Measurements from ENCODE around the gene RAB40A. TPM values are rescaled to one million over a fixed set of nuclear protein-coding genes. Genes with fewer than 3 reads are reported as not detected.

Gene RAB40A, protein sequence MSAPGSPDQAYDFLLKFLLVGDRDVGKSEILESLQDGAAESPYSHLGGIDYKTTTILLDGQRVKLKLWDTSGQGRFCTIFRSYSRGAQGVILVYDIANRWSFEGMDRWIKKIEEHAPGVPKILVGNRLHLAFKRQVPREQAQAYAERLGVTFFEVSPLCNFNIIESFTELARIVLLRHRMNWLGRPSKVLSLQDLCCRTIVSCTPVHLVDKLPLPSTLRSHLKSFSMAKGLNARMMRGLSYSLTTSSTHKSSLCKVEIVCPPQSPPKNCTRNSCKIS
- total RNA-seq: 1.2 TPM

DNA sequence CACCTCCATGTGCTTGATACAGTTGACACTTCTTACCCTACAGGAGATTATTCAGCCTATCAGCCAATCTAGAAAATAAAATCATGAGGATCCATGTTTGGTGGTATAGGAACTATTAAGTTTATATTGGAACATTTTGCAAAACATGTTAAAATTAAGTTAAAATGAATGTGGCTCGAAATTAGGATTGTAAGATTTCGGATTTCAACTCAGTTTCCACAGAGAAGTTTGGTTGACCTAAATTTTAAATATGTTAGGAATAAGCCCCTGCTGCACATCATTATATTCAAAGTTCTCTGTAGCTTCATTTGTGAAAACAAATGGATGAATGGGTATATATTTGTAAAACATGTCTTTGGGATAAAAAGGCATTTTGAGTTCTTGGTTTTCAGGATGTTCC is at the start of gene RAB40A:
Gene RAB40A (minus strand): TSS at position 101 of the 400 bp plus-strand sequence. CDS start 18,733 bp downstream, outside the sequence.
- intact Hi-C loops (cut with DNase I): no loop called here
- ATAC-seq: no peak
- no peak for DNase-seq (ENCODE audit: low spot score)

DNA sequence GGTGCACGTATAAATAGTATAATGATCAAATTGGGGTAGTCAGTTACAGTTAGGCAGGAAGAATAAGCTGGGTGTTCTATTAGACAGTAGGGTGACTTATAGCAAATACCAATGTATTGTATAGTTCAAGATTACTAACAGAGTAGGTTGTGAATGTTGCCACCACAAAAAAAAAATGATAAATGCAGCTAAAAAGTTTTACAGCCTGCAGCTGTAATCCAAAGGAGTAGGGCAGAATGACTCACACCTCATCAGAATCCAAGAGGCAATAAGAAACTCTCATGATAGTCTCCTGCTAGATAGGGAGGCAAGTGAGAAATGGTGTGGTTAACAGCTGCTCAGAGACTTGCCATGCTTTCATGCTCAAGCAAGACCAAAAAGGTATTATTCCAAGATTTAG is 46.5 kb upstream of the RAB40A start:
- no peak for ATAC-seq
- no peak for DNase-seq (ENCODE audit: low spot score)
- intact Hi-C loops (cut with DNase I): no loop called here

DNA sequence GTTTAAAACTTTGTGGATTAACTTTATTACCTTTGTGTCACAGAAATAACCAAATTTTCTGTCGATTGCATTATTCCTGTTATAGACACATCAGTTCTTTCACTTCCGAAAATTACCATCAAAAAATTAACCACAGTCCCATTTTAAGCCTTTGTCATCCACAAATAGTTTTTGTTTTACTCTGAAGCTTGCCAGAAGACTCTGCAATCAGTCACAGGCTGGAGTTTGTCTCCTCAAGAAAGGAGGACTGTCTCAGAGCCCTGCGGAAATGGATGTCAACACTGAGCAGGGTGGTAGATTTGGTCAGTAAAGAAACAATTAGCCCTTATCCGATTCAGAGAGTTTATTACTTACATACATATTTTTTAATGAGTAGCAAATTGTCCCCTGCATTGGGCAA is 45.9 kb upstream of the RAB40A start:
- intact Hi-C loops (cut with DNase I): no loop called here
- no peak for ATAC-seq
- no peak for DNase-seq (ENCODE audit: low spot score)

DNA sequence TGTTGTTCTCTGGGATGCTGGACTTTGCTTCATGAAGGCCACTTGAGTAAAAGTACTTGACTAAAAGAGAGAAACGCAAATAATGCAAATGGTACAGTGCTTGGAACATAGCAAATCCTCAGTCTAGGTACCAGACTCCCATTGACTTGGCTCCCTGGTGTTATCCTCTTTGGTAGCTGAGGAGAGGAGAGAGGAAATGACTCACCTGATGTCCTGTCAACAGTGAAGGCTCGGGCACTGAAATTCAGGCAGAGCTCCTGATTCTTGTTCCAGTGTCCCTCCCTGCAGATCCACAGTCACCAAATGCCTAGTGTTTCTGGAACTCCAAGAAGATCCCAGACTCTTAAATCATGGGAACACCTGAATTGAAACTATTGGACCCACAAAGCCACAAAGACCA is 43.5 kb upstream of the RAB40A start:
- intact Hi-C loops (cut with DNase I): no loop called here
- DNase-seq (ENCODE audit: low spot score): no peak
- no peak for ATAC-seq

DNA sequence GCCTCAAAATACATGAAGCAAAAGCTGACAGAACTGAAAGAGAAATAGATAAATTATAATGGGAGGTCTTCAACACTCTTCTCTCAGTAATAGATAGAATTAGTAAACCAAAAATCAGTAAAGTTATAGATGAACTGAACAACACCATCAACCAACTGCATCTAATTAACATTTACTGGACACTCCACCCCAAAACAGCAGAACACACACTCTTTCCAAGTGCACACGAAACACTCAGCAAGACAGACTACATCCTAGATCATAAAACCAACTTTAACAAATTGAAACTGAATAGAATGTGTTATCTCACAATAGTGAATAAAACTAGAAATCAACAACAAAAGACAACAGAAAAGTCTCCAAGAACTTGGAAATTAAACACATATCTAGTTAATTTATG is 41.0 kb upstream of the RAB40A start:
- no peak for ATAC-seq
- intact Hi-C loops (cut with DNase I): no loop called here
- DNase-seq (ENCODE audit: low spot score): no peak

DNA sequence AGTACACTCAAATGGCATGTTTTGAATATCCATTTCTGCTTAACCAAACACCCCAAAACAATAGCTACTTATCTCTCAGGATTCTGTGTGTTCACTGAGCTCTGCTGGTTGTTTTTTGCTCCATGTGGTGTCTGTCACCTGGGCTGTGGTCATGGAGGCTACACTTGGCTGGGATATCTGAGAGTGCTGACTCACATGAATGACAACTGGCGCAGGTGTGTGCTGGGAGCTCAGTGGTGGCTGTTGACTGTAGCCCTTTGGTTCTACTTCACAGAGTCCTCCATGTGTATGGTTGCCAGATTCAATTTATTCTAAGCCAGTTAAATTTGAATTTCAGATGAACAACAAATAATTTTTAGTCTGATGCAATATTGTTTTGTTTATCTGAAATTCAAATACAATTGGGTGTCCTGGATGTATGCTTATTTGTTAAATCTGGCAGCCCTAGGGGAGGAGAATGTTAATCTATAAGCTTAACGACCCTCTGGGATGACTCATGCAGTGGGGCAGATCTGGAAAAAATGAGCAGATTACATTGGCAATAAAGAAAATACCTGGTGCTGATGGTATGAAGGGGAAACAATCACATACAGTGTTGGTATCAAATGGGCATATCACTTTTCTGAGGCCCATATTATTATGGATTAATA is 37.8 kb upstream of the RAB40A start:
- ATAC-seq (no peak), DNase-seq (ENCODE audit: low spot score) (no peak)
- intact Hi-C loops (cut with DNase I): no loop called here

DNA sequence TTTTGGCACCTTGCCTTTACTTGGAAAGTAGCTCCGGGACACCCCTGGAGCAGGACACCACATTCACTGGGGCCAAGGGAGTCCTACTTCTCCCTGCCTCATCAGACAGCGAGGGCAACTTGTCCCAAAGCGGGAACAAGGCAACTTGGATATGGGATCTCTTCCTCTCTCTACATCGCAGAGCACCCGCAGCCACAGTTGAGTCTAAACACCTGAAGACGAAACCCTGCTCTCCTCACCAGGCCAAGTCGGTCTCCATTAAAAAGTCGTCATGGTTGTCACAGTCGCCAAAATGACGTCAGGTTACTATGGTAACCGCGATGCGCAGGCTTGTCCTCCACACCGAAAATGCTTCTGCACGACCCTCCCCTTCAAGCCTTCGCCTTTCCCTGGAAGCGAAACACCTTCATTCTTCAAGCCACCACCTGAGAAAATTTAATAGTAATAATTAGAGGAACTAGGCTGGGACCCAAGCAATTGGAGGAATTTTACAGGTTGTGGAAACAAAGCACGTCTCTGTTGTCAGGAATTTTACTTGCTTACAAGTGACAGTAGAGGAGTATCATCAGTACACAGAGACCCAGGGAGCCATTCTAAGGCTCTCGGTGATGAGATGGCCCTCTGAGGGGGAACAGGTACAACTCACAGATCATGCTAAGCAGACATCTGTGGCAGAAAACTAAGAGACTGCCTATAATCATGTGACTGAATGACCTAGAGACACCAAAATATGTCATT is 35.6 kb upstream of the RAB40A start:
- intact Hi-C loops (cut with DNase I): no loop called here
- DNase-seq (ENCODE audit: low spot score) (peak; percentile 66), ATAC-seq (peak; percentile 71)

DNA sequence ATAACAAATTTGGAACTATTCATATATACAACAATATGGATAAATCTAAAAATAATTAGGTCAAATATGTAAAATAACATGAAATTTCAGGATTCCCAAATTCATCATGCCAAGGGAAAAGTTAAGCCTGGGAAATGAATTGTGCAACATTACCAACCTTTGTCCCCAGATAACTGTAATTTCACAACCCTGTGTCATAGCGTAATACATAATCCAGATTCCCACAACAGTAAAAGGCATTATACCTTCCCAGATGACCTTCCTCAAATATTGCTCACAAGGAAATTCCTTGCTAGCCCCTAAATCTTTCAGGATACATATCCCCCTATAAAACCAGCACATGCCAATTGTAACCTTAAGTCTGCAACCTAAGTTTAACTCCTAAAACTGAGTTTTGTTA is 32.9 kb upstream of the RAB40A start:
- no peak for DNase-seq (ENCODE audit: low spot score)
- intact Hi-C loops (cut with DNase I): no loop called here
- no peak for ATAC-seq

DNA sequence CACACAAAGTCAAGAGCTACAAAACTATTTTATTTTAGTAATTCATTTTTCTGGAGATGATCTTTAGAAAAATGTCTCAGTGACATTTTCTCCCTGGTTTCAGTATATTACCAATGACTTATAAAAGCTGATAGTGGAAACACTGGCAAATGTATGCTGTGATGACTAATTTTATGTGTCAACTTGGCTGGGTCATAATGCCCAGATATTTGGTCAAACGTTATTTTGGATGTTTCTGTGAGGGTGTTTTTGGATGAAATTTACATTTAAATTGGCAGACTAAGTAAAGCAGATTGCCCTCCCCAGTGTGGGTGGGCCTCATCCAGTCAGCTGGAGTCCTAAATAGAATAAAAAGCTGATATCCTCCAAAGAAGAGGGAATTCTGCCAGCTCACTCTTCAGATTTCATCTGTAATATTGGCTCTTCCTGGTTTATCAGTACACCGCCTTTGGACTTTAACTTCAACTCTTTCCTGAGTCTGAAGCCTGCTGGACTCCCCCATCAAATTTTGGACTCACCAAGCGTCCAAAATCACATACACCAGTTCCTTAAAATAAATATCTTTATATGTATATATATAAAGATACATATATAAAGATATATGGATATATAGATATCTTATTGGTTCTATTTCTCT is 31.2 kb upstream of the RAB40A start:
- DNase-seq (ENCODE audit: low spot score): no peak
- intact Hi-C loops (cut with DNase I): no loop called here
- no peak for ATAC-seq

DNA sequence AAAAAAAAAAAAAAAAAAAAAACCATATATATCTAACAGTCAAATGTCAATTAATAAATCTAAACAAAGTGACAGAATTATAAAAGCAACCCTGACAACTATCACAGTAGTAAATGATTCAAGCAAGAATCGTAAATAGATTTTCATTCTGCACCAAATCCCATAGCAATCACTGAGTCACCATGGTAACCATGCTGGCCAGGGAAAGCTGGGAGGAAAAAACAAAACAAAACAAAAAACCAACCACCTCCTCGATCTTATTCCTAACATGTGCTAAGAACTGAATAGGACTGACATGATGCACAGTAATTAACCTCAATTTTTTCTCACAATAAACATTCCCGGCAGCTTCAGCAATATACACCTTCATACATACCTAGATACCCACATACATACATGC is 30.6 kb upstream of the RAB40A start:
- no peak for ATAC-seq
- intact Hi-C loops (cut with DNase I): no loop called here
- no peak for DNase-seq (ENCODE audit: low spot score)

DNA sequence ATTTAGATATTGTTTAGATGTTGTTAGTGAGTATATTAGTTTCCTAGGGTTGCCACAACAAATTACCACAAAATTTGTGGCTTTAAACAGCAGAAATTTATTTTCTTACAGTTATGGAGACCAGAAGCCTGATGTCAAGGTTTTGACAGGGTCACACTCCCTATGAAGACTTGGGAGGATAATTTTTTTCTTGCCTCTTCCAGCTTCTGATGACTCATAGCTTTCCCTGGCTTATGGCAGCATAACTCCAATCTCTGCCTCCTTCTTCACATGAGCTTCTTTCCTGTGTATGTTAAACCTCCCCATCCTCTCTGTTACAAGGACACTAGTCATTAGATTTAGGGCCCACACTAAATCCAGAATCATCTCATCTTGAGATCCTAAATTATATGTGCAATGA is 20.9 kb upstream of the RAB40A start:
- intact Hi-C loops (cut with DNase I): no loop called here
- ATAC-seq (no peak), DNase-seq (ENCODE audit: low spot score) (no peak)

DNA sequence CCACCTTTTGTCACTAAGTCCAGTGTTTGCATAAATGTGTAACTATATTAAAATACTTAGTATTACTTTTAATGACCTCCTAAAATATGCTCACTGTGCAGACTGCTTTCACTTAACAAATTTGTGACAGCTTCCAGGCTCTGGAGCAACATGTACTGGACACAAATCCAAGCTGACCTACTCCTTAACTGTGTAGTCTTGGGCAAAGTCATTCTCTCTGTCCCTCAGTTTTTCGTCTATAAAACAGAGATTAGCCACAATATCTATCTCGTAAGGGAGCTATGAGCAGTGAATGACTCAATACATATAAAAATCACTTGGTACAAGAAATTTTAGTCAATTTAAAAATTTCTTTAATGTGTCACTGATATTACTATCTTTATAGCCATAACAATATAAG is 20.4 kb upstream of the RAB40A start:
- ATAC-seq: no peak
- intact Hi-C loops (cut with DNase I): loop anchor here (10.0 kb wide), 1 partner anchor 275 kb away; no protein-coding TSS in a partner anchor
- no peak for DNase-seq (ENCODE audit: low spot score)

DNA sequence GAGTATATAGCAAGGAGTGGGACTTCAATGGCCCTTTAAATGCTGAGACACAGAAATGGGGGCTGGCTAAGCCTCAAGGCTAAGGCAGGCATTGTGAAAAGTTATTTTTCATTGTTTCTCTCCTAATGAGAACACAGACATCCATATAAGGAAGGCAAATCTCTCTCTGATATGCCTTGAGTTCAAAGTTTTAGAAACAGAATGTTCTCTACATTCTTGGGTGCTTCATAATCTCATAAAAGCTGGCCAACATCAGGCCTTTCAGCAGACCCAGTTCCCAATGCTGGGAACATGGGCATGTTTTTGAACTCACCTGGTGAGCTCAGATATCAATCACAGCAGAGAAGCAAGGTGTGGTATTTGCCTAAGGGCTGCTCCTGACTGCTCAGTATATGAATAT is 19.4 kb upstream of the RAB40A start:
- intact Hi-C loops (cut with DNase I): loop anchor here (10.0 kb wide), 1 partner anchor 276 kb away; no protein-coding TSS in a partner anchor
- peak; percentile 52 for ATAC-seq
- no peak for DNase-seq (ENCODE audit: low spot score)

DNA sequence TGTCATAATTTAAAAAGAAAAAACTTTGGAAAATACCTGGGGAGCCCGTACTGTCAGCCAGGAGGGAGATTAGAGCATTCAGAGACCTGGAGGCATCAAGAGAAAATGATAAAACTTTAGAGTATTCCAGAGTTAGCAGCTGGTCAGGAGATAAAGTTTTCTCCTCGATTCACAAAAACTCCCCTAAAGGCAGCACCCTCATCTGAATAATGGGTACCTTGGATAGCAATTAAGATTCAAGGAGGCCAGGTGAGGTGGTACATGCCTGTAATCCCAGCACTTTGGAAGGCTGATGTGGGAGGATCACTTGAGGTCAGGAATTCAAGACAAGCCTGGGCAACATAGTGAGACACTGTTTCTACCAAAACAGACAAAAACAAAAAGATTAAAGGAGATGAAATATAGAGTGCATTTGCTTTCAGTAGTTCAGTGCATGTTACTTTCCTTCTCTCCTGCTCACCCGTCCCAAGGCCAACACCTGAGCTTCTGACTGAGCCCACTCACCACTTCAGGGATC is 18.6 kb upstream of the RAB40A start:
- no peak for DNase-seq (ENCODE audit: low spot score)
- intact Hi-C loops (cut with DNase I): loop anchor here (10.0 kb wide), 1 partner anchor 277 kb away; no protein-coding TSS in a partner anchor
- ATAC-seq: no peak

DNA sequence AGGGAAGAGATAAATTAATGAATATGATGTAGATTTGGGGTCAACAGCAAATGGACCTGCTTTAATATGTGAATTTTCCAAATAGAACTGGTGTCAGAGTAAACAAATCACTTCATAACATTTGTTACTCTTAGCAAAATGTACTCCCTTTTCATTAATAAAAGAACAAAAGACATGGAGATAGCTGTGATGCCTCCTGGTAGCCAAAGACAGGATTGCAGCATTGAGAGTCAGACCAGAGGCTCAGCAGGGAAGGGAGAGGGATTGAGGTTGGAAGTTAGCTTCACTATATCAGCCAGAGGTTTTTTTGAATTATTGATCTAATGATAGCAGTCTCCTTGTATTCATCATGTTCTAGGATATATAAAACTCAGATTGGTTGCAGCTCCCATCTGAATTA is 17.4 kb upstream of the RAB40A start:
- ATAC-seq: no peak
- intact Hi-C loops (cut with DNase I): loop anchor here (10.0 kb wide), 1 partner anchor 278 kb away; no protein-coding TSS in a partner anchor
- no peak for DNase-seq (ENCODE audit: low spot score)

DNA sequence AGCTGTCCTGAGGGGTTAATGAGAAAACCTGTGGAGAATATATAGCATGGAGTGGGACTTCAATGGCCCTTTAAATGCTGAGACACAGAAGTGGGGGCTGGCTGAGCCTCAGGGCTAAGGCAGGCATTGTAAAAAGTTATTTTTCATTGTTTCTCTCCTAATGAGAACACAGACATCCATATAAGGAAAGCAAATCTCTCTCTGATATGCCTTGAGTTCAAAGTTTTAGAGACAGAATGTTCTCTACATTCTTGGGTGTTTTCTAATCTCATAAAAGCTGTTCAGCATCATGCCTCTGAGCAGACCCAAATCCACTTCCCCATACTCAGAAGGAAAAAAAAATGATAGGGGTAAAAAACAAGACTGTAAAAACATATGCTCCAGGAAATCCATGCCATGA is 16.8 kb upstream of the RAB40A start:
- DNase-seq (ENCODE audit: low spot score) (no peak), ATAC-seq (peak; percentile 68)
- intact Hi-C loops (cut with DNase I): loop anchor here (10.0 kb wide), 1 partner anchor 279 kb away; no protein-coding TSS in a partner anchor

DNA sequence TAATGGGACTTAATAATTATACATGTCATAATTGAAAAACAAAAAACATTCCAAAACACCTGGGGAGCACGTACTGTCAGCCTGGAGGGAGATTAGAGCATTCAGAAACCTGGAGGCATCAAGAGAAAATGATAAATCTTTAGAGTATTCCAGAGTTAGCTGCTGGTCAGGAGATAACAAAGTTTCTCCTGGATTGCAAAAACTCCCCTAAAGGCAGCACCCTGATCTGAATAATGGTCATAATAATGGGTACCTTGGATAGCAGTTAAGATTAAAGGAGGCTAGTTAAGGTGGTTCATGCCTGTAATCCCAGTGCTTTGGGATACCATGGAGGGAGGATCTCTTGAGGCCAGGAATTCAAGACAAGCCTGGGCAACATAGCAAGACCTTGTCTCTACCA is 15.9 kb upstream of the RAB40A start:
- DNase-seq (ENCODE audit: low spot score) (no peak), ATAC-seq (no peak)
- intact Hi-C loops (cut with DNase I): loop anchor here (10.0 kb wide), 1 partner anchor 280 kb away; no protein-coding TSS in a partner anchor

DNA sequence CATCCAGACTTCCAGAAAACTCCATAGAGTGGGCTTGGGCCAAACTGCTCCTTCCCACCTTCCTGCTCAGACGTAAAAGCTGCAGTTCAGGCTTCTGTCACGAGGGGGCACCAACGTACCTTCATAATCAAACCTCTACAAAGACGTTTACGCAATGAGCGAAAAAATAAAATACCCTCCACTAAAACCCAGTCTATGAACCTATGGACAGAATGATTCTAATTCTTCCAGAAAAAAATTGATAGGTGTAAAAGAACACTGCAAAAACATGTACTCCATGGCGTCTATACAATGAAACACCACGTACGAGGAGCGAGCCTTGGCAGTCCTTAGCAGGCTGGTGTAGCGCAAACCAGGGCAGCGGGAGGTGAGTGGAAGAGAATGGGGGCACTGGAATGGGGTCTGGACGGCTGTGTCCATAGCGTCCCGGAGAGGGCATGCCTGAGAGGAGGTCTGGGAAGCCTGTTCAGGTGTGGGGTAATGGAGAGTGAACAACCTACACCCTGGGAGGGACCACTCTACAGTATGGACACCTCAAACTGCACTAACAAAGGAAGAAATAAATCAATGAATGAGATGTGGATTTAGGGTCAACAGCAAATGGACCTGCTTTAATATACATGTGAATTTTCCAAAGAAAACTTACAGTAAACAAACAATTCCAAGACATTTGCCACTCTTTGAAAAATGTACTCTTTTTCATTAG is 14.4 kb upstream of the RAB40A start:
- ATAC-seq (peak; percentile 78), DNase-seq (ENCODE audit: low spot score) (peak; percentile 90)
- intact Hi-C loops (cut with DNase I): loop anchor here (10.0 kb wide), 1 partner anchor 281 kb away; no protein-coding TSS in a partner anchor

Measured in sciatic nerve (tissue), 2 donors.